Measurements from ENCODE around the gene SEMA6D.

GRCh38 chr15:47685141-47685870 is 32.0 kb upstream of the SEMA6D start:
- no peak for TF ChIP-seq ZNF274 (IDR thresholded peaks at IDR 0.05; ENCODE audit: low read depth, low read length)
- no peak for TF ChIP-seq YY1 (IDR thresholded peaks at IDR 0.05; ENCODE audit: insufficient read depth, insufficient read length)
- TF ChIP-seq SUZ12 (IDR thresholded peaks at IDR 0.05; ENCODE audit: extremely low read depth, insufficient read depth, insufficient read length), result no peak
